Gastrocnemius medialis (tissue), 4 donors: ENCODE data around the gene EPS8L2. TPM values are rescaled to one million over a fixed set of nuclear protein-coding genes. Genes with fewer than 3 reads are reported as not detected.

Experiments
- ATAC-seq, 2 donors: fragments of 150-250 bp; one replicate each; pipeline ENCODE4 v1.9.1; 2016
- DNase-seq, 2 donors: peaks; one replicate each; pipeline ENCODE4 v3.0.0-alpha.2; 2019
- H3K27ac ChIP-seq, 4 donors: fragments of 200-600 bp; sonication (generic); 1 replicate in 1 of 4; 2 replicates in 3 of 4; pipeline ENCODE4 v1.5.1; 2016 to 2018; ENCODE audit warnings: mild to moderate bottlenecking in 2 of 4, moderate library complexity in 1 of 4
- H3K27me3 ChIP-seq, 3 donors: fragments of 200-600 bp; sonication (generic) in 2 of 3; 1 replicate in 1 of 3; 2 replicates in 2 of 3; pipeline versions ENCODE4 v1.5.1 to v1.6.0; 2016 to 2019; ENCODE audit warnings: mild to moderate bottlenecking in 1 of 3, moderate library complexity in 1 of 3
- H3K36me3 ChIP-seq, 2 donors: fragments of 200-600 bp; sonication (generic) in 1 of 2; one replicate each; pipeline ENCODE4 v1.5.1; 2017 to 2018
- H3K4me1 ChIP-seq, 2 donors: fragments of 200-600 bp; sonication (generic) in 1 of 2; one replicate each; pipeline ENCODE4 v1.5.1; 2016 to 2017; ENCODE audit warnings: mild to moderate bottlenecking in 2 of 2
- H3K4me3 ChIP-seq, 4 donors: fragments of 200-600 bp; sonication (generic) in 3 of 4; 1 replicate in 1 of 4; 2 replicates in 3 of 4; pipeline ENCODE4 v1.5.1; 2016 to 2019; ENCODE audit warnings: mild to moderate bottlenecking in 2 of 4
- H3K9me3 ChIP-seq, 3 donors: fragments of 200-600 bp; sonication (generic) in 2 of 3; 1 replicate in 1 of 3; 2 replicates in 2 of 3; pipeline ENCODE4 v1.5.1; 2016 to 2019
- POLR2A ChIP-seq, 2 donors: fragments of 450-650 bp; IDR thresholded peaks; one replicate each; pipeline ENCODE4 v1.6.1; 2017; ENCODE audit warnings: antibody characterized with exemption in 2 of 2, mild to moderate bottlenecking in 2 of 2, moderate library complexity in 2 of 2
- in situ Hi-C, 4 donors: fragments of 200-750 bp; cut with MboI; loops; one replicate each; pipeline versions ENCODE4 v1.15.0 to v1.8.0; 2017; ENCODE audit warnings: low sequenced_read_pairs in 4 of 4
- intact Hi-C: fragments of 100-400 bp; cut with DNase I; formaldehyde crosslinking; loops from one replicate; pipeline ENCODE4 v1.15.1; 2023; ENCODE audit warnings: low total_unique reads
- total RNA-seq, 4 donors: library from RNA; depleted of rRNA; stranded (reverse); fragments of >200 nt; gene quantifications; one replicate each; pipeline versions ENCODE4 v1.1.0 to v1.2.3, GENCODE V29; 2016
- TF ChIP-seq, protein P1 (sequence below), 5 experiments: fragments of 450-650 bp in 3 of 5; fragments of 200-600 bp in 2 of 5; sonication (generic) in 2 of 5; IDR thresholded peaks in 4 of 5; conservative IDR thresholded peaks in 1 of 5; 1 replicate in 4 of 5; 2 replicates in 1 of 5; pipeline ENCODE4 v1.5.1; 2016 to 2019; ENCODE audit warnings: antibody characterized with exemption in 5 of 5, mild to moderate bottlenecking in 3 of 5, moderate library complexity in 3 of 5

Gene EPS8L2
- total RNA-seq, 4 donors from 2014 or later = 0.42 to 3.3 (median 1.8) TPM

DNA sequence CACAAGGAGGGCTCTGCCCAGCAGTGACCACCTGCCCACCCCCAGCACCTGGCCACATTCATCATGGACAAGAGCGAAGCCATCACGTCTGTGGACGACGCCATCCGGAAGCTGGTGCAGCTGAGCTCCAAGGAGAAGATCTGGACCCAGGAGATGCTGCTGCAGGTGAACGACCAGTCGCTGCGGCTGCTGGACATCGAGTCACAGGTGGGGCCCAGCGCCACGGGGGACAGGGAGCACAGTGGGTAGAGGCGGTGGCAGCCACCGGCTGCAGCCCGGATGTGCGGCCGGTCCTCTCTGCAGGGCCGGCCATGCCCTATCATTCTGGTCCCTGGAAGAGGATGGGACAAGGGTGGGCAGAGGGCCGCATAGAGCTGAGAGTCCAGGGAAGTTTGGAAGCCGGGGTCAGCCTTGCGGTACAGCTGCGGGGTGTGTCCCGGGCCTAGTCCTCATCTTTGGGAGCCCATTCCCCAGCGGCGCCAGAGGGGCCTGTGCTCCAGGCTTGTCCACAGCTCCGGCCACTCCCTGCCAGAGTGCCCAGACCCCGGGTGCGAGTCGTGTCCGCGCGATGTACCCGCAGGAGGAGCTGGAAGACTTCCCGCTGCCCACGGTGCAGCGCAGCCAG lies 14.1 kb downstream of the EPS8L2 start:
- Histone ChIP-seq H3K36me3 (no peaks in the 10 kb centered on the region), H3K9me3 (no peaks in the 10 kb centered on the region), H3K27ac (no peak overlapping the region), H3K4me1 (peaks cover 4 to 12% of the 10 kb centered on the region in 2 donors), H3K4me3 (peak overlapping the region in 2 of 4 donors; percentile 14 to 51), H3K27me3 (peaks cover 42 to 59% (median 57%) of the 10 kb centered on the region in 3 donors)
- DNase-seq = no peak
- ATAC-seq = no peak
- TF ChIP-seq, protein P1, sequence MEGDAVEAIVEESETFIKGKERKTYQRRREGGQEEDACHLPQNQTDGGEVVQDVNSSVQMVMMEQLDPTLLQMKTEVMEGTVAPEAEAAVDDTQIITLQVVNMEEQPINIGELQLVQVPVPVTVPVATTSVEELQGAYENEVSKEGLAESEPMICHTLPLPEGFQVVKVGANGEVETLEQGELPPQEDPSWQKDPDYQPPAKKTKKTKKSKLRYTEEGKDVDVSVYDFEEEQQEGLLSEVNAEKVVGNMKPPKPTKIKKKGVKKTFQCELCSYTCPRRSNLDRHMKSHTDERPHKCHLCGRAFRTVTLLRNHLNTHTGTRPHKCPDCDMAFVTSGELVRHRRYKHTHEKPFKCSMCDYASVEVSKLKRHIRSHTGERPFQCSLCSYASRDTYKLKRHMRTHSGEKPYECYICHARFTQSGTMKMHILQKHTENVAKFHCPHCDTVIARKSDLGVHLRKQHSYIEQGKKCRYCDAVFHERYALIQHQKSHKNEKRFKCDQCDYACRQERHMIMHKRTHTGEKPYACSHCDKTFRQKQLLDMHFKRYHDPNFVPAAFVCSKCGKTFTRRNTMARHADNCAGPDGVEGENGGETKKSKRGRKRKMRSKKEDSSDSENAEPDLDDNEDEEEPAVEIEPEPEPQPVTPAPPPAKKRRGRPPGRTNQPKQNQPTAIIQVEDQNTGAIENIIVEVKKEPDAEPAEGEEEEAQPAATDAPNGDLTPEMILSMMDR (IDR thresholded peaks at IDR 0.05 in 4 of 5, conservative IDR thresholded peaks at IDR 0.05 in 1 of 5) = no peak
- no peak for TF ChIP-seq POLR2A (IDR thresholded peaks at IDR 0.05)
- in situ Hi-C loops (loop anchor here in 3 of 4 donors (25.0 kb wide), 1 partner anchor 158 kb away; the partner anchor contains the start of genes LMNTD2 (in 3 of the 3) and RASSF7 (in 3 of the 3)), intact Hi-C loops (no loop called here)

DNA sequence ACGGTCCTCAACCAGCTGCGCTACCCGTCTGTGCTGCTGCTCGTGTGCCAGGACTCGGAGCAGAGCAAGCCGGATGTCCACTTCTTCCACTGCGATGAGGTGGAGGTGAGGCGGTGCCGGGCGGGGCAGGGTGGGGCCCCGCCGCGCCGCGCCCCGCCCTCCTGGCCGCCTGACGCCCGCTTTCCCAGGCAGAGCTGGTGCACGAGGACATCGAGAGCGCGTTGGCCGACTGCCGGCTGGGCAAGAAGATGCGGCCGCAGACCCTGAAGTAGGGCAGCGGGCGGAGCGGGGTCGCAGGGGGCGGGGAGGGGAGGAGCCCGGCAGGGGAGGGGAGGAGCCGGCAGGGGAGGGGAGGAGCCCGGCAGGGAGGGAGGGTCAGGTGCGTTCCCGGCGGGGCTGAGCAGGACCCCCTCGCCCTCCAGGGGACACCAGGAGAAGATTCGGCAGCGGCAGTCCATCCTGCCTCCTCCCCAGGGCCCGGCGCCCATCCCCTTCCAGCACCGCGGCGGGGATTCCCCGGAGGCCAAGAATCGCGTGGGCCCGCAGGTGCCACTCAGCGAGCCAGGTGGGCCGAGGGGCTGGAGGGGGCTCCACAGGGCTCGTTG lies 14.7 kb downstream of the EPS8L2 start:
- H3K4me1 ChIP-seq = peaks cover 4 to 15% of the 10 kb centered on the region in 2 donors
- TF ChIP-seq POLR2A (IDR thresholded peaks at IDR 0.05) = no peak
- TF ChIP-seq, protein P1 (IDR thresholded peaks at IDR 0.05 in 4 of 5, conservative IDR thresholded peaks at IDR 0.05 in 1 of 5) = no peak
- H3K9me3 ChIP-seq = no peaks in the 10 kb centered on the region
- ATAC-seq (peak in 1 of 2 donors; percentile 79), DNase-seq (no peak)
- intact Hi-C loops (no loop called here), in situ Hi-C loops (loop anchor here in 3 of 4 donors (25.0 kb wide), 1 partner anchor 158 kb away; the partner anchor contains the start of genes LMNTD2 (in 3 of the 3) and RASSF7 (in 3 of the 3))
- H3K27ac ChIP-seq = no peak overlapping the region
- no peaks in the 10 kb centered on the region for H3K36me3 ChIP-seq
- peaks cover 48 to 65% (median 63%) of the 10 kb centered on the region in 3 donors for H3K27me3 ChIP-seq
- peak overlapping the region in 2 of 4 donors; percentile 14 to 51 for H3K4me3 ChIP-seq

DNA sequence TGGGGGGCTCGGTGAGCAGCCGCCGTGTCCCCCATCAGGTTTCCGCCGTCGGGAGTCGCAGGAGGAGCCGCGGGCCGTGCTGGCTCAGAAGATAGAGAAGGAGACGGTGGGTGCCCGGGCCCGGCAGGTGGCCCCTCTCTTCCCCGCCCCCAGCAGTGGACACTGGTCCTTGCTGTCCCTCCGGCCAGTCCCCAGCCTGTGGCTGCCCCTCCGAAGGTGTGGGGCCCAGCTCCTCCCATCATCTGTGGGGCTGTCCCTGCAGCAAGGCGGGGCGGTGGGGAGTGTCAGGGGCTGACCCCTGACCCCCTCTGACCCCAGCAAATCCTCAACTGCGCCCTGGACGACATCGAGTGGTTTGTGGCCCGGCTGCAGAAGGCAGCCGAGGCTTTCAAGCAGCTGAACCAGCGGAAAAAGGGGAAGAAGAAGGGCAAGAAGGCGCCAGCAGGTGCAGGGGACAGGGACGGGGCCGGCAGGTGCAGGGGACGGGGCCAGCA lies 15.3 kb downstream of the EPS8L2 start:
- Histone ChIP-seq H3K9me3 (no peaks in the 10 kb centered on the region), H3K36me3 (no peaks in the 10 kb centered on the region), H3K27ac (no peak overlapping the region), H3K4me1 (peaks cover 4 to 21% of the 10 kb centered on the region in 2 donors), H3K4me3 (peak overlapping the region in 1 of 4 donors; percentile 14), H3K27me3 (peaks cover 48 to 71% (median 68%) of the 10 kb centered on the region in 3 donors)
- TF ChIP-seq POLR2A (IDR thresholded peaks at IDR 0.05) = no peak
- TF ChIP-seq, protein P1 (IDR thresholded peaks at IDR 0.05 in 4 of 5, conservative IDR thresholded peaks at IDR 0.05 in 1 of 5) = no peak
- intact Hi-C loops (no loop called here), in situ Hi-C loops (loop anchor here in 3 of 4 donors (25.0 kb wide), 1 partner anchor 159 kb away; the partner anchor contains the start of genes LMNTD2 (in 3 of the 3) and RASSF7 (in 3 of the 3))
- DNase-seq (no peak), ATAC-seq (no peak)

DNA sequence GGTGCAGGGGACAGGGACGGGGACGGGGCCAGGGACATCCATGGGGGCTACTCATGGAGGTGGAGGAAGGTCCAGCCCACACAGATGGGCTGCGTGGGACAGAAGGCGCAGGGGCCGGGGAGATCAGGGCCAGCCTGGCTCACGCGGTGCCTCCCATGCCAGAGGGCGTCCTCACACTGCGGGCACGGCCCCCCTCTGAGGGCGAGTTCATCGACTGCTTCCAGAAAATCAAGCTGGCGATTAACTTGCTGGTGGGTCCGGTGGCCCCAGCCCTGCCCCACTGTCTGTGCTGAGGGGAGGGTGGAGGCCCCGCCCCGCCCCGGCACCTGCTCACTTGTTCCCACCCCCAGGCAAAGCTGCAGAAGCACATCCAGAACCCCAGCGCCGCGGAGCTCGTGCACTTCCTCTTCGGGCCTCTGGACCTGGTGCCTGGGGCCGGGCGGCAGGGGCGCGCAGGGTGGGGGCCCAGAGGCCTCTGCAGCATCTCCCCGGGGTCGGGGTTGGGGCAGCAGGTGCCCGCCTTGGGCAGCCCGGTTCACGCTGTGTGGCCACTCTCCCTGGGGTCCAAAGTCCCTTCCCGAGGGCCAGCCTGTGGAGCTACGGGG lies 15.8 kb downstream of the EPS8L2 start:
- in situ Hi-C loops (loop anchor here in 3 of 4 donors (25.0 kb wide), 1 partner anchor 160 kb away; the partner anchor contains the start of genes LMNTD2 (in 3 of the 3) and RASSF7 (in 3 of the 3)), intact Hi-C loops (no loop called here)
- ATAC-seq = no peak
- Histone ChIP-seq H3K27me3 (peaks cover 52 to 76% (median 72%) of the 10 kb centered on the region in 3 donors), H3K27ac (no peak overlapping the region), H3K4me1 (peaks cover 4 to 21% of the 10 kb centered on the region in 2 donors), H3K4me3 (peak overlapping the region in 1 of 4 donors; percentile 6), H3K9me3 (no peaks in the 10 kb centered on the region), H3K36me3 (no peaks in the 10 kb centered on the region)
- no peak for DNase-seq
- TF ChIP-seq POLR2A (IDR thresholded peaks at IDR 0.05) = no peak
- TF ChIP-seq, protein P1 (IDR thresholded peaks at IDR 0.05 in 4 of 5, conservative IDR thresholded peaks at IDR 0.05 in 1 of 5) = no peak
